ENCODE results near the gene SLC25A3. TPM values are rescaled to one million over a fixed set of nuclear protein-coding genes. Genes with fewer than 3 reads are reported as not detected.

Gene SLC25A3
- total RNA-seq, 1 experiment from 2014 or later, result 547 TPM

DNA sequence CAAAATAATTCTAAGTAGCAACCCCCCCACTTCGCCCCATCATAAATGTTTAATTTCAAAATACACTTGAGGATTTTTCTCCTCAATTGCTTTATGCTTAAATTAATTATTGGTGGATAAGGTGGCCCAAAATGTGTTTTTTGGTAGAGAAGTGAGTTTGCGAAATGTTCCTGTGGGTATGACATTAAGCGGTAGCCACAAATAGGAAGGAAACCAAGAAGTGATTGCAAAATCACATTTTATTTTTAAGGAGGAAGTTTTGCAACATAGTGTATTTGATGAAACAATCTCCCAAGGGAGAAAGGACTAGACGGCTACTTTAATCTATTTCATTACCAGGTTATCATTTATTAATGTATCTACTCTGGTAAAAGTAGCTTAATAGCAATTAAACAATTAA, 25.5 kb downstream of the SLC25A3 start:
- no peaks in the 10 kb centered on the region for H3F3A ChIP-seq (ENCODE audit: low read length, unreplicated experiment)
- H4K20me1 ChIP-seq (ENCODE audit: low read length), result no peaks in the 10 kb centered on the region
- DNase-seq (no peak), ATAC-seq (no peak)
- no peaks in the 10 kb centered on the region for H3K36me3 ChIP-seq (ENCODE audit: low read depth, low read length)
- TF ChIP-seq EZH2 (IDR thresholded peaks at IDR 0.05; ENCODE audit: low read length, unreplicated experiment), result no peak
- TF ChIP-seq, protein P1, sequence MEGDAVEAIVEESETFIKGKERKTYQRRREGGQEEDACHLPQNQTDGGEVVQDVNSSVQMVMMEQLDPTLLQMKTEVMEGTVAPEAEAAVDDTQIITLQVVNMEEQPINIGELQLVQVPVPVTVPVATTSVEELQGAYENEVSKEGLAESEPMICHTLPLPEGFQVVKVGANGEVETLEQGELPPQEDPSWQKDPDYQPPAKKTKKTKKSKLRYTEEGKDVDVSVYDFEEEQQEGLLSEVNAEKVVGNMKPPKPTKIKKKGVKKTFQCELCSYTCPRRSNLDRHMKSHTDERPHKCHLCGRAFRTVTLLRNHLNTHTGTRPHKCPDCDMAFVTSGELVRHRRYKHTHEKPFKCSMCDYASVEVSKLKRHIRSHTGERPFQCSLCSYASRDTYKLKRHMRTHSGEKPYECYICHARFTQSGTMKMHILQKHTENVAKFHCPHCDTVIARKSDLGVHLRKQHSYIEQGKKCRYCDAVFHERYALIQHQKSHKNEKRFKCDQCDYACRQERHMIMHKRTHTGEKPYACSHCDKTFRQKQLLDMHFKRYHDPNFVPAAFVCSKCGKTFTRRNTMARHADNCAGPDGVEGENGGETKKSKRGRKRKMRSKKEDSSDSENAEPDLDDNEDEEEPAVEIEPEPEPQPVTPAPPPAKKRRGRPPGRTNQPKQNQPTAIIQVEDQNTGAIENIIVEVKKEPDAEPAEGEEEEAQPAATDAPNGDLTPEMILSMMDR (conservative IDR thresholded peaks at IDR 0.05; ENCODE audit: low read depth, low read length), result no peak
- no peaks in the 10 kb centered on the region for H3K9me2 ChIP-seq (replicated peaks; ENCODE audit: low read length)
- H3K27ac ChIP-seq (ENCODE audit: low read length), result no peak overlapping the region
- H3K4me3 ChIP-seq (ENCODE audit: low read length), result no peak overlapping the region
- intact Hi-C loops (cut with micrococcal nuclease), result no loop called here
- H3K79me2 ChIP-seq (ENCODE audit: low read length), result no peaks in the 10 kb centered on the region
- no peaks in the 10 kb centered on the region for H3K4me1 ChIP-seq (ENCODE audit: insufficient read depth, low read length)
- no peak overlapping the region for H3K9ac ChIP-seq (ENCODE audit: low read length)
- BruUV-seq (replicated peaks), result no TSS peak
- ChIA-PET POLR2A (ENCODE audit: unreplicated experiment) (no interaction called here), CTCF (no interaction called here)
- H2AFZ ChIP-seq (ENCODE audit: low read length), result no peak overlapping the region
- H3K9me3 ChIP-seq (ENCODE audit: low read length), result no peaks in the 10 kb centered on the region
- no peaks in the 10 kb centered on the region for H3K27me3 ChIP-seq (ENCODE audit: low read length)
- H3K4me2 ChIP-seq (ENCODE audit: low read length), result no peak overlapping the region

DNA sequence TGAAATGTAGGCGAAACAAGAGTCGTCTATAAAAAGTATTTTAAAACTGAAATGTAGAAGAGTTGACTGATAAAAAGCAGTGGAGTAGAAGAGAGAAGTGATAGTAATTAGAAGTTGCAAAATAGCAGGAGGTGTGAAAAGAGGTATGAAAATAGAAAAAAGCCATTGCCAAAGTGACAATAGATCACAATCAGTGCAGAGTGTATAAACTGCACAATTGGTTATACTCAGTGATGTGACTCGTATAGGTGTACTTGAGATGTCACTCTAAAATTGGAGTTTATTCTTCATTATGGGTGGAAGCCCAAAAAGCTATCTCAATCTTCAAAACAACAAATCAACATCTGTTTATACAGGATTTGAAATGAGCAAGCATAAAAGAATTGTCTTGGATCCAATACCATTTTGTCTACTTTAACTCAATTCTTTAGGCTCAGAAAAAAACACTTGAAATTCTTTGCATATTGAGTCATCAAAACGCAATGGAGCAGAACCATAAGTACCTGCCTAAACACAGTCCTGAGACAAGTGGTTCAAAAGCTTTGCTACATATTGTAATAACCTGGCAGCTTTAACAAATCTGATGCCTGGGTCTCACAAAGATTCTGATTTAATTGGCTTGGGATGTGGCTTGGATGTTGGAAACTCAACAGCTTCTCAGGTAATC, 42.3 kb downstream of the SLC25A3 start:
- peak; percentile 90 for DNase-seq
- 0 out of 2 replicates have a peak, but pooled peaks cover 2% of the 10 kb centered on the region for H3K36me3 ChIP-seq (ENCODE audit: low read depth, low read length)
- peak; percentile 99 for ATAC-seq
- H4K20me1 ChIP-seq (ENCODE audit: low read length), result no peaks in the 10 kb centered on the region
- intact Hi-C loops (cut with micrococcal nuclease), result loop anchor here (1.0 kb wide), 1 partner anchor 10 kb away; the partner anchor contains the start of gene APAF1
- no peaks in the 10 kb centered on the region for H3F3A ChIP-seq (ENCODE audit: low read length, unreplicated experiment)
- H3K27ac ChIP-seq (ENCODE audit: low read length), result no peak overlapping the region
- POLR2A ChIA-PET (ENCODE audit: unreplicated experiment), result no interaction called here
- CTCF ChIA-PET, result interaction anchor here (0.6 kb wide), 1 partner anchor 18 kb away, joined by 4 read pairs; no protein-coding TSS in a partner anchor
- no peak overlapping the region for H3K9ac ChIP-seq (ENCODE audit: low read length)
- H3K4me1 ChIP-seq (ENCODE audit: insufficient read depth, low read length), result peaks cover 21% of the 10 kb centered on the region
- TF ChIP-seq EZH2phosphoT487 (IDR thresholded peaks at IDR 0.05; ENCODE audit: borderline replicate concordance, low read length), result no peak
- no TSS peak for BruUV-seq (replicated peaks)
- no peaks in the 10 kb centered on the region for H3K27me3 ChIP-seq (ENCODE audit: low read length)
- no peak overlapping the region for H2AFZ ChIP-seq (ENCODE audit: low read length)
- H3K4me3 ChIP-seq (ENCODE audit: low read length), result no peak overlapping the region; the same call in 1 of the 2 replicates
- peak overlapping the region; percentile 59 for H3K4me2 ChIP-seq (ENCODE audit: low read length)
- peaks cover 5% of the 10 kb centered on the region; the same call in 1 of the 2 replicates for H3K79me2 ChIP-seq (ENCODE audit: low read length)
- H3K9me3 ChIP-seq (ENCODE audit: low read length), result no peaks in the 10 kb centered on the region
- H3K9me2 ChIP-seq (replicated peaks; ENCODE audit: low read length), result no peaks in the 10 kb centered on the region

DNA sequence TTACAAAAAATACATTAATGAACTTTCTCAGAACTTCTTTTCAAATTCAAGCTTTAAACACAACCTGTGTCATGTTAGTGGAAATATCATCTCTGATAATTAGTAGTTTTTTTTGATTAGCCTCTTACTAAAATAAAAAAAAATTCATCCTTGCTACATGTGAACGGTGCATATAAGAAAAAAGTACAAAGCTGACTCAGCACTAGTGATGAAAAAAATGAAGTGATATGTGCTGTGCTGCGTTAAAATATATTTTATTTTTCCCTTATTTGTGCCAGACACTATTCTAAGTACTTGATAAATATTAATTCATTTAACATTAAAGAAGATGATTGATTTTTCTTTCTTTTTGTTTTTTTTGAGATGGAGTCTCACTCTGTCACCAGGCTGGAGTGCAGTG, 43.6 kb downstream of the SLC25A3 start:
- no peaks in the 10 kb centered on the region for H4K20me1 ChIP-seq (ENCODE audit: low read length)
- no peak overlapping the region for H2AFZ ChIP-seq (ENCODE audit: low read length)
- no TSS peak for BruUV-seq (replicated peaks)
- H3F3A ChIP-seq (ENCODE audit: low read length, unreplicated experiment), result no peaks in the 10 kb centered on the region
- H3K9me3 ChIP-seq (ENCODE audit: low read length), result no peaks in the 10 kb centered on the region
- ATAC-seq (no peak), DNase-seq (no peak)
- H3K4me1 ChIP-seq (ENCODE audit: insufficient read depth, low read length), result peaks cover 21% of the 10 kb centered on the region
- TF ChIP-seq, protein P1 (conservative IDR thresholded peaks at IDR 0.05; ENCODE audit: low read depth, low read length), result no peak
- TF ChIP-seq EZH2phosphoT487 (IDR thresholded peaks at IDR 0.05; ENCODE audit: borderline replicate concordance, low read length) (no peak), EZH2 (IDR thresholded peaks at IDR 0.05; ENCODE audit: low read length, unreplicated experiment) (no peak)
- H3K9ac ChIP-seq (ENCODE audit: low read length), result no peak overlapping the region
- 0 out of 2 replicates have a peak, but pooled peaks cover 2% of the 10 kb centered on the region for H3K36me3 ChIP-seq (ENCODE audit: low read depth, low read length)
- intact Hi-C loops (cut with micrococcal nuclease), result no loop called here
- ChIA-PET CTCF (no interaction called here), POLR2A (ENCODE audit: unreplicated experiment) (no interaction called here)
- no peak overlapping the region for H3K4me3 ChIP-seq (ENCODE audit: low read length)
- no peak overlapping the region for H3K27ac ChIP-seq (ENCODE audit: low read length)
- no peak overlapping the region for H3K4me2 ChIP-seq (ENCODE audit: low read length)
- H3K79me2 ChIP-seq (ENCODE audit: low read length), result peaks cover 16% of the 10 kb centered on the region
- no peaks in the 10 kb centered on the region for H3K27me3 ChIP-seq (ENCODE audit: low read length)
- H3K9me2 ChIP-seq (replicated peaks; ENCODE audit: low read length), result no peaks in the 10 kb centered on the region

Measured in PC-3 (cell line).